ENCODE results near the gene MYT1. TPM values are rescaled to one million over a fixed set of nuclear protein-coding genes. Genes with fewer than 3 reads are reported as not detected.

The MYT1 gene
- total and polyA plus RNA-seq, 9 of the 15 experiments (the other 6 are each of a cell fraction or from before 2014, with no cell fraction given) = 0.02 to 0.12 (median 0.06) TPM; not detected in 4

- Histone ChIP-seq H3K79me2 (ENCODE audit: control insufficient read depth, insufficient read depth, low read length) (no peaks in the 10 kb centered on the region), H3K4me2 (ENCODE audit: insufficient read depth, low read length) (no peak overlapping the region), H3K9ac (ENCODE audit: insufficient read depth in 1 of 2, low read depth in 2 of 2, low read length in 2 of 2) (no peak overlapping the region), H3K4me3 (no peak overlapping the region), H3K27me3 (ENCODE audit: control insufficient read depth in 2 of 2, insufficient read depth in 2 of 2, low read length in 2 of 2) (peaks cover 0 to 26% of the 10 kb centered on the region in 2 experiments; a peak in 3 of 5 replicates), H3K9me1 (ENCODE audit: control insufficient read depth, insufficient read depth, low read length) (no peaks in the 10 kb centered on the region), H3K4me1 (replicated peaks in 1 of 2; ENCODE audit: control insufficient read depth in 2 of 2, insufficient read depth in 2 of 2, low read length in 2 of 2) (no peaks in the 10 kb centered on the region; a peak in 1 of 5 replicates), H4K20me1 (replicated peaks; ENCODE audit: control insufficient read depth, insufficient read depth, low read length) (no peaks in the 10 kb centered on the region), H3K27ac (ENCODE audit: extremely low read depth, low read depth, low read length) (no peak overlapping the region), H2AFZ (ENCODE audit: low read depth, low read length) (no peak overlapping the region), H3K9me3 (replicated peaks; ENCODE audit: control insufficient read depth, insufficient read depth, low read depth, low read length) (no peaks in the 10 kb centered on the region), H3K36me3 (ENCODE audit: control insufficient read depth, insufficient read depth, low read length) (no peaks in the 10 kb centered on the region)
- BruUV-seq (replicated peaks) = no TSS peak
- POLR2A ChIA-PET = no interaction called here
- FAIRE-seq (no peak), ATAC-seq (peak; percentile 64; the same call in 2 of the 3 replicates), DNase-seq (ENCODE audit: extremely low read depth in 1 of 4, low spot score in 3 of 4) (no peak)
- CTCF ChIA-PET (ENCODE audit: low intra/inter-chr PET ratio) = no interaction called here
- in situ Hi-C loops (cut with MboI) = no loop called here
- 17% methylated on average over 4 of the region's 4 CpGs for WGBS (ENCODE audit: insufficient coverage, low coverage, missing lambda C conversion rate)
- intact Hi-C loops (cut with micrococcal nuclease) = no loop called here
- TF ChIP-seq ZNF644 (tag; IDR thresholded peaks at IDR 0.05; ENCODE audit: low read depth) = no peak
- TF ChIP-seq CTCF (IDR thresholded peaks at IDR 0.05 in 2 of 3, conservative IDR thresholded peaks at IDR 0.05 in 1 of 3; ENCODE audit: insufficient read depth in 2 of 3, low read depth in 1 of 3, low read length in 3 of 3) = peak in 1 of 3 experiments; percentile 16; a peak in 1 of 6 replicates
- no peak for TF ChIP-seq ATF2 (CRISPR knock-in tag; IDR thresholded peaks at IDR 0.05)
- TF ChIP-seq SFPQ (IDR thresholded peaks at IDR 0.05; ENCODE audit: low read depth, low read length) = no peak
- TF ChIP-seq STAT6 (CRISPR knock-in tag; IDR thresholded peaks at IDR 0.05) = no peak
- TF ChIP-seq ZNF398 (CRISPR knock-in tag; IDR thresholded peaks at IDR 0.05) = no peak
- TF ChIP-seq XRCC3 (IDR thresholded peaks at IDR 0.05) = no peak
- TF ChIP-seq ZNF444 (CRISPR knock-in tag; IDR thresholded peaks at IDR 0.05) = no peak
Observed at GRCh38 chr20:64131406-64131805, 32.8 kb upstream of the MYT1 start.
